ENCODE measurements around the gene PPP1R16B. TPM values are rescaled to one million over a fixed set of nuclear protein-coding genes. Genes with fewer than 3 reads are reported as not detected.

The PPP1R16B gene
- total RNA-seq, 1 donor from 2014 or later, result 5.3 TPM

GRCh38 chr20:38920411-38920810 is 114.9 kb downstream of the PPP1R16B start:
- no peak for DNase-seq
- Mint-ChIP-seq H3K36me3 (ENCODE audit: unreplicated experiment) (peaks cover 5% of the 10 kb centered on the region), H3K9me3 (ENCODE audit: unreplicated experiment) (peaks cover 5% of the 10 kb centered on the region), H3K27me3 (ENCODE audit: unreplicated experiment) (peaks cover 12% of the 10 kb centered on the region), H3K27ac (ENCODE audit: unreplicated experiment) (no peak overlapping the region), H3K4me1 (ENCODE audit: low read depth, unreplicated experiment) (no peaks in the 10 kb centered on the region), H3K4me3 (ENCODE audit: unreplicated experiment) (no peak overlapping the region)
- TF ChIP-seq CTCF (IDR thresholded peaks at IDR 0.05; ENCODE audit: partially characterized antibody, unreplicated experiment), result no peak

GRCh38 chr20:38920851-38921250 is 115.4 kb downstream of the PPP1R16B start:
- peaks cover 5% of the 10 kb centered on the region for H3K36me3 Mint-ChIP-seq (ENCODE audit: unreplicated experiment)
- peaks cover 12% of the 10 kb centered on the region for H3K27me3 Mint-ChIP-seq (ENCODE audit: unreplicated experiment)
- peaks cover 5% of the 10 kb centered on the region for H3K9me3 Mint-ChIP-seq (ENCODE audit: unreplicated experiment)
- DNase-seq, result no peak
- H3K27ac Mint-ChIP-seq (ENCODE audit: unreplicated experiment), result no peak overlapping the region
- H3K4me3 Mint-ChIP-seq (ENCODE audit: unreplicated experiment), result no peak overlapping the region
- no peak for TF ChIP-seq CTCF (IDR thresholded peaks at IDR 0.05; ENCODE audit: partially characterized antibody, unreplicated experiment)
- no peaks in the 10 kb centered on the region for H3K4me1 Mint-ChIP-seq (ENCODE audit: low read depth, unreplicated experiment)

- Mint-ChIP-seq H3K36me3 (ENCODE audit: unreplicated experiment) (peaks cover 5% of the 10 kb centered on the region), H3K27ac (ENCODE audit: unreplicated experiment) (peak overlapping the region; percentile 9), H3K27me3 (ENCODE audit: unreplicated experiment) (peaks cover 12% of the 10 kb centered on the region), H3K9me3 (ENCODE audit: unreplicated experiment) (peaks cover 7% of the 10 kb centered on the region), H3K4me1 (ENCODE audit: low read depth, unreplicated experiment) (no peaks in the 10 kb centered on the region), H3K4me3 (ENCODE audit: unreplicated experiment) (no peak overlapping the region)
- no peak for TF ChIP-seq CTCF (IDR thresholded peaks at IDR 0.05; ENCODE audit: partially characterized antibody, unreplicated experiment)
- no peak for DNase-seq
Measured at GRCh38 chr20:38924718-38925117, 119.2 kb downstream of the PPP1R16B start.

- DNase-seq, result peak; percentile 97
- no peak within 1 kb of the TSS for H3K27ac Mint-ChIP-seq (ENCODE audit: unreplicated experiment)
- peak; percentile 0 for TF ChIP-seq CTCF (IDR thresholded peaks at IDR 0.05; ENCODE audit: partially characterized antibody, unreplicated experiment)
- peaks cover 5% of the 10 kb centered on the region for H3K36me3 Mint-ChIP-seq (ENCODE audit: unreplicated experiment)
- H3K27me3 Mint-ChIP-seq (ENCODE audit: unreplicated experiment), result peaks cover 12% of the 10 kb centered on the region
- peaks cover 6% of the 10 kb centered on the region for H3K9me3 Mint-ChIP-seq (ENCODE audit: unreplicated experiment)
- H3K4me3 Mint-ChIP-seq (ENCODE audit: unreplicated experiment), result peak within 1 kb of the TSS; percentile 83
- no peaks in the 10 kb centered on the region for H3K4me1 Mint-ChIP-seq (ENCODE audit: low read depth, unreplicated experiment)
Measured at GRCh38 chr20:38926142-38926933, 120.8 kb downstream of the PPP1R16B start, which contains the start of gene FAM83D. TSS of gene FAM83D (plus strand) at chr20:38926417. CDS start at chr20:38926443, 26 bp downstream.

- Mint-ChIP-seq H3K27me3 (ENCODE audit: unreplicated experiment) (peaks cover 11% of the 10 kb centered on the region), H3K36me3 (ENCODE audit: unreplicated experiment) (peaks cover 5% of the 10 kb centered on the region), H3K4me1 (ENCODE audit: low read depth, unreplicated experiment) (no peaks in the 10 kb centered on the region), H3K4me3 (ENCODE audit: unreplicated experiment) (peak overlapping the region; percentile 83), H3K9me3 (ENCODE audit: unreplicated experiment) (peaks cover 6% of the 10 kb centered on the region), H3K27ac (ENCODE audit: unreplicated experiment) (no peak overlapping the region)
- TF ChIP-seq CTCF (IDR thresholded peaks at IDR 0.05; ENCODE audit: partially characterized antibody, unreplicated experiment), result no peak
- DNase-seq, result no peak
Measured at GRCh38 chr20:38926934-38927616, 121.6 kb downstream of the PPP1R16B start.
